Left lobe of liver (tissue), 2 donors: ENCODE results near the gene DHRS3. TPM values are rescaled to one million over a fixed set of nuclear protein-coding genes. Genes with fewer than 3 reads are reported as not detected.
"Not testable (repeated sequence)": the region's sequence is repeated elsewhere in the genome, so short reads cannot be mapped to it uniquely, and the experiment has no call there.

Experiments used
- ATAC-seq: fragments of 200-7000 bp; cut with Tn5 transposase; one replicate; pipeline ENCODE4 v1.9.1; 2020; ENCODE audit warnings: mild to moderate bottlenecking, moderate library complexity
- DNase-seq: peaks from one replicate; pipeline ENCODE4 v3.0.0-alpha.2; 2020; ENCODE audit warnings: low spot score
- total RNA-seq: library from RNA; stranded (reverse); gene quantifications from one replicate; pipeline ENCODE4 v1.2.1, GENCODE V29; 2021
- donor health status: DM: no; HTN: no; CAD: no; lungs with moderate emphysema.
- donor health status: DM: no; HTN: yes; CAD: no.

DHRS3 gene
- total RNA-seq, 1 donor from 2014 or later: 175 TPM

DNA sequence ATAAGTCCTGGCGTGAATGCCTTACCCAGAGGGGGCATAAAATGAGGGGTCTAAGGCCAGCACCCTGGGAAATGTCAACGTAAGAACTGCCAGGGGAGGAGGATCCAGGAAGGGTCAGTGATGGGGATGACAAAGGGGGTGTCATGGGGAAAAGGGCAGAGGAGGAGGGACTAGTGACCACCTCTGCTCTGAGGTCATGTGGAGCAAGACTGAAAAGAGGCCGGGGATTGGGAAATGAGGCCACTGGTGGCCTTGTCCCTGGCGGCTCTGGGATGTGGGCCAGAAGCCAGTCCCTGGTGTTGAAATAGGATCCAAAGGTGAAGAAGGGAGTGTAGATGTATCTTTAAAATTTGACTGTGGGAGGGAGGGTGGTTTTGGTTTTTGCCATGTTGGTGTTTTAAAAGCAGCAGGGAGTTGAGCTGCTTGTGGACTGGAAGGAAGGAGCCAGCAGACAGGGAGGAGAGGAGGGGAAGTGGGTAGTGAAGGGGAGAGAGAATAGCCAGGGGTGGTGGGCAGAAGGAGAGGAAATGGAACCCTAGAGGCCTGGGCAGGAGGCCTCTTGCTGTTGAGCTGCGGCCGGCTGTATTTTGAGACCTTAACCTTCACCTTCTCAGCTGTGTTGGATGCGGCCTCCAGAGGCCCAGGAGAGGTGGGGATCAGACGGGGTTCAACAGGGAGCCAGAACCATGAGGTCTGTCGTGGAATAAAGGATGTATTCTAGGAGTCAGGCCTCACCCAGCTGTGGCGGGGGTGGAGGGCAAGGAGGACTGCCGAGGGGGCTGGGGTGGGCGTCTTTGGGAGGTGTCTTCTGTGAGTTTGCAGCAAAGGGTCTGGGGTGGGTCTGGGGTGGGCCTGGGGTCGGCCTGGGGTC, 92.5 kb downstream of the DHRS3 start:
- ATAC-seq (peak; percentile 52), DNase-seq (peak; percentile 95)

DNA sequence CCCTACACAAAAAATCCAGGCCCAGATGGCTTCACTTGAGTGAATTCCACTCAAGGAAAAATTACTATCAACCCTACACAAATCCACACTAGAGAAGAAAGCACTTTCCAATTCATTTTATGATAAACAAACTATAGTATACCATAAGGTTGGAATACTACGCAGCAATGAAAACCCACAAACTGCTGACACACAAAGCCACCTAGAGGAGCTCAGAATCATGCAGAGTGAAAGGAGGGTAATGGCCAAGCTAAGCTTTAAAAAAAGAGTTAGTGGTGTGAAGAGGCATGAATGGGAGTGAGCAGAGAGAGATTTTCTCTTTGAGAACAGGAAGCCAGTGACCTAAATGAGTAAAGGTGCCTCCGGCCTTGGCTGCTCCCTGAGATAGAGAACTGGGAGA, 93.7 kb downstream of the DHRS3 start:
- ATAC-seq: no peak
- no peak for DNase-seq

DNA sequence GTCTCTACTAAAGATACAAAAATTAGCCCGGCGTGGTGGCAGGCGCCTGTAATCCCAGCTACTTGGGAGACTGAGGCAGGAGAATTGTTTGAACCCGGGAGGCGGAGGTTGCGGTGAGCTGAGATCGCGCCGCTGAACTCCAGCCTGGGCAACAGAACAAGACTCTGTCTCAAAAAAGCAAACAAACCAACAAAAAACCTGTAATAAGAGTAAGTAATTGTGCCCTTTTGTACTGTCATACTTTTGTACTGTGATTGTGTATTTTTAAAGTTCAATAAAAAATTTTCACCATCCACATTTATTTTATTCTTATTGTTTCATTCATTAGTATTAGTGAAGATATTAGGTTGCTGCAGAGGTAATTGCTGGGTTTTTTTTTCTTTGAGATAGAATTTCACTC, 95.2 kb downstream of the DHRS3 start:
- not testable (repeated sequence) for ATAC-seq, DNase-seq

DNA sequence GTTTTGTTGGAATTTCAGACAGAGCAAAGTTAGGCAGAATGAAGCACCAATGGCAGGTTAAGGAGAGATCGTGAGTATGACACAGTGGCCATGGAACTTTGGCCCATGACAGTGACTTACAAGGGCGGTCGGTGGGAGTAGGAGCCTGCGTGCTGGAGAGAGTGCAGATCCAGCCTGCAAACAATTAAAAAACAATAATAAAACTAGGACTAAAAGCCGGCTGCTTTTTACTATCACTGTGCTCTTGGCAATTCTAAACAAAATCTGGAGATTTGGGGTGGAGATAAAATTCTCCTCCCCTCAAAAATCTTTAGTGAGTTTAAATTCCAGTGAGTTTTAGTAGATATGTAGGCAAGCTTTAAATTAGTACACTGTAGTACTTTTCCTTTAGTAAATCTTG, 96.9 kb downstream of the DHRS3 start:
- no peak for DNase-seq
- ATAC-seq: no peak

DNA sequence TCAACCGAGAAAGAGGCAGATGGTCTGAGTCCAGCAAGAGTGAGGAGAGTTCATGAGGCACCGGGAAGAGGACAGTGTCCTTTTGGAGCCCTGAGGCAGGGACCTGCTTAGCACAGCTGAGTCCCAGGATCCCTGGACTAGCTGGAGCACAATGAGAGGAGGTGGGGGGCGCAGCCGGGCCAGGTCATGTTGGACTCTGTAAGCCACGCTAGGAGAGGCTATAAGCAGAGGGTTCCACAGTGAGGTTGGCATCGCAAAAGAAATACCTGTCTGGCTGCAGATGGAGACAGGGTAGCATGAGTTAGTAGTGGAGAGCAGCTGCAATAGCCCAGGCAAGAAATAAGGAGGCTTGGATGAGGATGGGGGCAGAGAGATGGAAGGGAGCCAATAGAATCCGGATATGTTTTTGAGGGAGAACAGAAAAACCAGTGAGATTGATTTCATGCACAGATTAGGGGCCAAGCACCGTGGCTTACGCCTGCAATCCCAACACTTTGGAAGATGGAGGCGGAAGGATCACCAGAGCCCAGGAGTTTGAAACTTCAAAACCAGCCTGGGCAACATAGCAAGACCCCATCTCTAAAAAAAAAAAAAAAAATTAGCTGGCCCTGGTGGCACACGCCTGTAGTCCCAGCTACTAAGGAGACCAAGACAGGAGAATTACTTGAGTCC, 98.2 kb downstream of the DHRS3 start:
- no peak for ATAC-seq
- DNase-seq: no peak

DNA sequence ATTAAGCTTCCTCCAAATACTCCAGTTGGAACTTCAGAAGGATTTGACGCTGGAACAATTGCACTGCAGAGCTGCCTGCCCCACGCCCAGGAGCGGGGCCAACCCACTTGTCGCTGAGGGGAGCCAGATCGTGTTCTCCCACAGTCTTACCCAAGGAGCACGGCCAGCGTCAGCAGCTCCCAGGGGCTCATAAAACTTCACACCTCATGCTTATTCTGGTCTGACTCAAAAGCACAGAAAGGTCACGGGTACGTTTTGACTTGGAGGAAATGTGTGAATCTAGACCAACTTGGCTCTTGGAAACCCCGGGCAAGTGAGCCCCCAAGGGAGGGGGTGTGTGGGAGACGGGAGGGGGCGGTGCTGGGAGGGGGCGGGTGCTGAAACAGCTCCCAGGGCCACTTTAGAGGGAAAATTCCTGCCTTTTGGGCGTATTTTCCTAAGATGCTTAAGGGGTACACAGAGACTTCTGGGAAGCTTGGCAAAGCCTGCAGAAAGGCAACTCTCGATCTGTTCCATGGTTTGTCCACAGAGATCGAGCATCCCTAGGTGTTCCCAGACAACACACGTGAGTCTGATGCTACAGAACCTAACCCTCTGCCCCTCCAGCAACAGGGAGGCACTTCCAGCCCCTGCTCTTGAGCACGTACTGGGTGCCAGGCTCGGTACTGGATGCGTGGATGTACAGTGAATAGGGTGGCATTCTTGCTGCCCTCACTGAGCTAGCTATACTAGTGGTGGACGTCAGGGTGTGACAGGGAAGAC, 98.9 kb downstream of the DHRS3 start:
- no peak for DNase-seq
- ATAC-seq: no peak

Other genes with a start within 250 kb of the DHRS3 start
- gene AADACL4, start 25.9 kb upstream of the DHRS3 start, total RNA-seq: not detected
- gene AADACL3, start 97.9 kb upstream of the DHRS3 start, total RNA-seq: not detected
- gene CFAP107, start 128.0 kb upstream of the DHRS3 start, total RNA-seq: not detected
- gene PRAMEF12, start 155.5 kb upstream of the DHRS3 start, total RNA-seq: not detected
- not detected for gene PRAMEF1, start 173.2 kb upstream of the DHRS3 start, total RNA-seq
- gene PRAMEF11, start 213.2 kb upstream of the DHRS3 start, total RNA-seq: not detected
- not detected for gene HNRNPCL1, start 230.5 kb upstream of the DHRS3 start, total RNA-seq
- gene PRAMEF2, start 238.9 kb upstream of the DHRS3 start, total RNA-seq: not detected